Loucy (cell line): Measurements from ENCODE around the gene CX3CR1.

Experiments
- H2AFZ ChIP-seq: fragments of 200-600 bp; sonication (generic); 2 replicates; pipeline ENCODE4 v1.6.0; 2016; ENCODE audit warnings: antibody characterized with exemption, mild to moderate bottlenecking, low read length, moderate library complexity
- H3F3A ChIP-seq: fragments of 200-600 bp; 2 replicates; pipeline ENCODE4 v1.6.0; 2016; ENCODE audit warnings: antibody characterized with exemption, low read depth, mild to moderate bottlenecking
- H3K27me3 ChIP-seq: fragments of 200-600 bp; sonication (generic); 2 replicates; pipeline ENCODE4 v1.6.1; 2014; ENCODE audit warnings: low read length, mild to moderate bottlenecking; ENCODE audit not compliant: insufficient read depth, poor library complexity, severe bottlenecking
- H3K36me3 ChIP-seq: fragments of 200-600 bp; sonication (generic); 2 replicates; pipeline ENCODE4 v1.6.1; 2016; ENCODE audit warnings: low read length; ENCODE audit not compliant: insufficient read depth
- H3K4me1 ChIP-seq: fragments of 200-600 bp; sonication (generic); 2 replicates; pipeline ENCODE4 v1.5.1; 2014; ENCODE audit warnings: low read length, mild to moderate bottlenecking; ENCODE audit not compliant: insufficient read depth, poor library complexity, severe bottlenecking
- H3K4me2 ChIP-seq: fragments of 200-600 bp; sonication (generic); 2 replicates; pipeline ENCODE4 v1.6.0; 2014; ENCODE audit warnings: antibody characterized with exemption, low read length, low read depth, mild to moderate bottlenecking; ENCODE audit not compliant: poor library complexity, severe bottlenecking
- H3K4me3 ChIP-seq: fragments of 200-600 bp; sonication (generic); 2 replicates; pipeline ENCODE4 v1.5.1; 2014; ENCODE audit warnings: low read length, mild to moderate bottlenecking, mixed read lengths; ENCODE audit not compliant: poor library complexity, severe bottlenecking
- H3K79me2 ChIP-seq: fragments of 200-600 bp; sonication (generic); 2 replicates; pipeline ENCODE4 v1.6.1; 2014; ENCODE audit warnings: low read length; ENCODE audit not compliant: insufficient read depth
- H3K9ac ChIP-seq: fragments of 200-600 bp; sonication (generic); 2 replicates; pipeline ENCODE4 v1.6.0; 2014; ENCODE audit warnings: mild to moderate bottlenecking, low read depth, low read length, moderate library complexity; ENCODE audit not compliant: poor library complexity, severe bottlenecking
- H3K9me2 ChIP-seq: fragments of 200-600 bp; sonication (generic); replicated peaks from 2 replicates; pipeline ENCODE4 v1.6.1; 2016; ENCODE audit warnings: low read depth, low read length, mixed read lengths
- H3K9me3 ChIP-seq: fragments of 200-600 bp; sonication (generic); 2 replicates; pipeline ENCODE4 v1.6.1; 2014; ENCODE audit warnings: mild to moderate bottlenecking, antibody characterized with exemption, low read length, low read depth; ENCODE audit not compliant: insufficient read depth
- H4K20me1 ChIP-seq: fragments of 200-600 bp; sonication (generic); 2 replicates; pipeline ENCODE4 v1.6.0; 2014; ENCODE audit warnings: antibody characterized with exemption, low read length, mild to moderate bottlenecking; ENCODE audit not compliant: insufficient read depth, poor library complexity, severe bottlenecking
- CTCF ChIP-seq: fragments of 200-600 bp; sonication (generic); conservative IDR thresholded peaks from 2 replicates; pipeline ENCODE4 v1.5.1; 2014; ENCODE audit warnings: mild to moderate bottlenecking, antibody characterized with exemption, low read length
- EZH2phosphoT487 ChIP-seq: fragments of 200-600 bp; IDR thresholded peaks from 2 replicates; pipeline ENCODE4 v1.6.1; 2018; ENCODE audit warnings: antibody characterized with exemption, mild to moderate bottlenecking, moderate library complexity, borderline replicate concordance

CX3CR1 gene

DNA sequence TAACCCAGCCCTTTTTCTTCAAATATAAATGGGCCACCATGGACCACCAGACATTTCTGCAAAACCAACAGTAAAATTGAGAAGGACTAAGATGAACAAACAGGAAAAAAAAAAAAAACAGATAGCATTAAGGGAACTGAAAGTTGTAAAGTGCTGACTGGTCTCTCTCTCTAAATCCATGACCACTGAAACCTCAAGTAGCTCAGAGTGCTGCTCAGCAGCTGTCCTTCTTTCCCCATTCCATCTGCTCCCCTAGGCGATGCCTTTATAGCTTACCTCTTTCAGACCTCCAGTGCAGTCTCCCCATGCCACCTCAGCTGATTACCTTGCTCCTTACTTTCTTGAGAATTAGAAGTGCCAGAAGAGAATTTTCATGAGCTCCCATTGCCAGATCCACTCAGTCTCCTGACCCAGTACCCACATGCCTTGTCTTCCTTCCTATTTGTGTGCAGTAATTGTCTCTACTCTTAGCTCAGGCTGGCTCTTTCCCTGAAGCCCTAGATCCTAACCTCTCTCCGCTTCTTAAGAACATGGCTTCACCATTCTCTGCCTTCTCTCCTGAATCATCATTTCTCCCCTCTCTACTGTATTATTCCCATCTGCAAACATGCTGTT lies 63.6 kb downstream of the CX3CR1 start:
- no peaks in the 10 kb centered on the region for H3F3A ChIP-seq
- TF ChIP-seq CTCF (no peak), EZH2phosphoT487 (no peak)
- no peaks in the 10 kb centered on the region for H3K9me2 ChIP-seq
- no peak overlapping the region for H3K9ac ChIP-seq
- no peaks in the 10 kb centered on the region for H4K20me1 ChIP-seq
- H3K4me1 ChIP-seq: peaks cover 9% of the 10 kb centered on the region
- no peaks in the 10 kb centered on the region for H3K79me2 ChIP-seq
- no peaks in the 10 kb centered on the region for H3K27me3 ChIP-seq
- H3K9me3 ChIP-seq: no peaks in the 10 kb centered on the region
- H3K36me3 ChIP-seq: no peaks in the 10 kb centered on the region
- H2AFZ ChIP-seq: no peak overlapping the region
- H3K4me3 ChIP-seq: no peak overlapping the region
- H3K4me2 ChIP-seq: peak overlapping the region; percentile 6

DNA sequence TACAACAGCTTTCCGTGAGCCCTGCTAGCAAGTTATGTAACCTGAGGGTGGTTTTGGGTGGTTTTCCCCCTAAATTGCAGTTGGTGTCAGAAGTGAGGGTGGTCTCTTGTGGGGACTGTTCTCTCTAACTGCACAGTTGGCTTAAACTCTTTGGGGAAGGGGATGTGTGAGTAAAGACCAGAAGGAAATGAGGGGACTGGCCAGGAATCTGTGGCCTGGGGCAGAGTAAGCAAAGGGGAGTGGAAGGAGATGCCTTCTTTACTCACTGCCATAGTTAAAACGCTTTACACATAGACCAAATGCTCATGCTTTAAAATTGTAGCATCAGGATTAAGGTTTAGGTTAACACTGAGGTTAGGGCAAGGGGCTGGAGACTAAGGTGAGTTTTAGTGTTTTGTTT lies 66.2 kb downstream of the CX3CR1 start:
- Histone ChIP-seq H3F3A (no peaks in the 10 kb centered on the region), H3K9me3 (no peaks in the 10 kb centered on the region), H3K27me3 (no peaks in the 10 kb centered on the region), H2AFZ (no peak overlapping the region), H4K20me1 (no peaks in the 10 kb centered on the region), H3K36me3 (no peaks in the 10 kb centered on the region), H3K9ac (no peak overlapping the region), H3K4me1 (peaks cover 5% of the 10 kb centered on the region), H3K9me2 (no peaks in the 10 kb centered on the region), H3K4me3 (no peak overlapping the region), H3K4me2 (no peak overlapping the region), H3K79me2 (no peaks in the 10 kb centered on the region)
- no peak for TF ChIP-seq CTCF
- no peak for TF ChIP-seq EZH2phosphoT487
